ENCODE results near the gene C3orf52.

The C3orf52 gene

DNA sequence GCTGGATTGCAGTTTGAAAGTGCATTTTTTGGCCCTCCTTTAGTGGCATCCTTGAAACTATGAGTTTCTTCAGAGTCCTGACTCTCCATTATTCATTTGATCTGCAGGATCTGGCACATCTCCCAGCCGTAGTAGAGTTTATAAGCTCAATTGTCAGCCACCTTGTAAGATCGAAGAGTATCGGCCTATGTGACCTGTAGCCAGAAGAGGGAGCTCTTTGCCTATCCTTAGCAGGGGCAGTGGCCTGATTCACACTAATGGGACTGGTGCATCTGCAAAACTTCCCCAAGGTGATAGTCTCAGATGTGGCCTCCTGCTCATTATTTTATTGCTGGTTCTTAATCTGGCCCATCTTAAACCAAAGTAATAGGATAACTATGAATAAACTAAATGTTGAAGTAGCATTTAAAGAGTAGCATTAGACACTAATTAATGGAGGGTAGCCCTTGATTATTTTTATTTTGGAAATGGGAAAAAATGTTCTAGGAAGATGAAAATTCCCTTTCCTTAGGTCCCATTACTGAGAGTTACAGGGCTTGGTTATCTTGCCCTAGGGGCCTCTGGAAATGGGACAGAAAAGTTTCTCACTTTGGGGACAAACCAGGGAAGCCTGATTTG is 25.7 kb downstream of the C3orf52 start:
- H3K9me3 ChIP-seq (ENCODE audit: control insufficient read depth, insufficient read depth, low read length) = no peaks in the 10 kb centered on the region
- H3K4me1 ChIP-seq (ENCODE audit: control insufficient read depth, insufficient read depth, low read length) = no peaks in the 10 kb centered on the region
- no peak overlapping the region for H3K9ac ChIP-seq (ENCODE audit: low read depth, low read length)
- no peaks in the 10 kb centered on the region for H3K27me3 ChIP-seq (ENCODE audit: control insufficient read depth, insufficient read depth, low read length)
- H3K4me3 ChIP-seq (ENCODE audit: low read depth, low read length) = no peak overlapping the region
- no peaks in the 10 kb centered on the region for H3K36me3 ChIP-seq (ENCODE audit: control insufficient read depth, insufficient read depth, low read length)

DNA sequence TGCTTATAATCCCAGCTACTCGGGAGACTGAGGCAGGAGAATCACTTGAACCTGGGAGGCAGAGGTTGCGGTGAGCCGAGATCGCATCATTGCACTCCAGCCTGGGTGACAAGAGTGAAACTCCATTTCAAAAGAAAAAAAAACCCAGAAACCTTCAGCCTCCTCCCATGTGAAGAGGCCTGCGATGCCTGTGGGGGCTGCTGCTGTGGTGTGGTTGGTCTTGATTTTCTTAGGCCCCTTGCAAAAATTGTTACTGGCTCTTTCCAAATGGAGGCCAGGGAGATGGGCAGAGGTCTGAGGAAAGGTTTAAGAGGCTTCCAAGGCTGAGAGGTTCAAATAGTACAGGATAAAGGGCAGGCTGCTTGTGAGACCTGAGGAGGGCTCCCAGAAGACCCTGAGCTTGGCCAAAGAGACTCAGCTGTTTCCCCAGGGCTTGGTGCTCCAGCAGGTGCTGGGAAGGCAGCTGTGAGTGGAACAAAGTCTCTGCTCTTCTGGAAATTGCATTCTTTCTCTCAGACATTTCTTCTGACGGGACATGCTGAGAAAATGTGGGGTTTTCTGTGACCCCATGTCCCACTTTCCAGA is 28.5 kb downstream of the C3orf52 start:
- H3K4me3 ChIP-seq (ENCODE audit: low read depth, low read length) = no peak overlapping the region
- no peaks in the 10 kb centered on the region for H3K4me1 ChIP-seq (ENCODE audit: control insufficient read depth, insufficient read depth, low read length)
- no peak overlapping the region for H3K9ac ChIP-seq (ENCODE audit: low read depth, low read length)
- no peaks in the 10 kb centered on the region for H3K36me3 ChIP-seq (ENCODE audit: control insufficient read depth, insufficient read depth, low read length)
- H3K9me3 ChIP-seq (ENCODE audit: control insufficient read depth, insufficient read depth, low read length) = no peaks in the 10 kb centered on the region
- no peaks in the 10 kb centered on the region for H3K27me3 ChIP-seq (ENCODE audit: control insufficient read depth, insufficient read depth, low read length)

DNA sequence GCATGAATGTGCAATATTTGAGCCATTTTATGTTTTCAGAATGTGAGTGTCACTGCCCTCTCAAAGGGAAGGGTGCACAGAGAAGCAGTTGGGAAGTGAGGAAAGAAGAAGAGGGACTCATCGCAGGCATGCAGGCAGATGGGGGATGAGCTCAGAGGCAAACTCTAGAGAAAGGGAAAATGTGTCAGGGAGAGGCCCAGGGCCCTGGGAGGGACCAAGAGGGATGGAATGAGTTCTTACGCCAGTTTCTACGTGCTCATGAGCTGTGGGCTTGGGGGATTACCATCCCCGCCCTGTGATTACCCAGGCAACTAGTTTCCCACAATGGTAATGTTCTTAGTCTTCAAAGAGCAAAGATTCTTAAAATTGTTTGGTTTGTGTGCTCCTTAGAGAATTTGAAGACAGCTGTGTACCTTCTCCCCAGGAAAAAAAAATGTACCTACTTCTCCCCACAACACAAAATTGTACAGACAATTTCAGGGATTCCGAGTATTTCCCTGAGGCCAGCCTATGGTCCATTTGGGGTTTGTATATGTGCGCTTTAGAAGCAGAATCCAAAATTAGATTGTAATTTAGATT is 29.1 kb downstream of the C3orf52 start:
- no peak overlapping the region for H3K4me3 ChIP-seq (ENCODE audit: low read depth, low read length)
- no peaks in the 10 kb centered on the region for H3K36me3 ChIP-seq (ENCODE audit: control insufficient read depth, insufficient read depth, low read length)
- no peaks in the 10 kb centered on the region for H3K27me3 ChIP-seq (ENCODE audit: control insufficient read depth, insufficient read depth, low read length)
- no peaks in the 10 kb centered on the region for H3K4me1 ChIP-seq (ENCODE audit: control insufficient read depth, insufficient read depth, low read length)
- H3K9ac ChIP-seq (ENCODE audit: low read depth, low read length) = no peak overlapping the region
- no peaks in the 10 kb centered on the region for H3K9me3 ChIP-seq (ENCODE audit: control insufficient read depth, insufficient read depth, low read length)

DNA sequence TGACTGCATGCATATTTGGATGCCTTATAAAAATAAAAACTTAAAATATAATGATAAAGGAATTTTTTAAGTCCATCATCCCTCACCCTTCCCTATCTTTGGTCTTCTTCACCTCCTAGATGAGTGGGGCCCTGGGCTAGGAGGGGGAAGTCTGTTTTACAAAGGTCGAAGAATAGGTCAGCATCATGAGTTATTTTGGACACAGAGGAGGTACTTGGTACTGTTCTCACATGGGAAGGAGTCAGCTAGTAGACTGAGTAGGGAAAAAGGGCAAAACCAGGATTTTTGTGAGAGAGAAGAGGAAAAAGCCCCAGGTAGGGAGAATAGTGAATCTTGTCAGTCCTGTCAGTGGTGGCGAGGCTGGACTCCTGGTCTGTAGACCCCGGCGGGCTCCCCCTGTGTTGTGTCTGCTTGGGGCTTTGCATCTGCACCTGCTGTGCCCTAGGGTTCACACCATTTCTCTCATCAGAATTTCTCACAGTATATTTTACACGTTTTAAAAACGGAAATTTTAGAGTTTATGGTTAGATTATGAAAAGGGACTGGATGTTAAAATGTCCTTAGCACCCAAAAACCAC is 29.7 kb downstream of the C3orf52 start:
- Histone ChIP-seq H3K9ac (ENCODE audit: low read depth, low read length) (no peak overlapping the region), H3K27me3 (ENCODE audit: control insufficient read depth, insufficient read depth, low read length) (no peaks in the 10 kb centered on the region), H3K36me3 (ENCODE audit: control insufficient read depth, insufficient read depth, low read length) (no peaks in the 10 kb centered on the region), H3K4me3 (ENCODE audit: low read depth, low read length) (no peak overlapping the region), H3K9me3 (ENCODE audit: control insufficient read depth, insufficient read depth, low read length) (no peaks in the 10 kb centered on the region), H3K4me1 (ENCODE audit: control insufficient read depth, insufficient read depth, low read length) (no peaks in the 10 kb centered on the region)

DNA sequence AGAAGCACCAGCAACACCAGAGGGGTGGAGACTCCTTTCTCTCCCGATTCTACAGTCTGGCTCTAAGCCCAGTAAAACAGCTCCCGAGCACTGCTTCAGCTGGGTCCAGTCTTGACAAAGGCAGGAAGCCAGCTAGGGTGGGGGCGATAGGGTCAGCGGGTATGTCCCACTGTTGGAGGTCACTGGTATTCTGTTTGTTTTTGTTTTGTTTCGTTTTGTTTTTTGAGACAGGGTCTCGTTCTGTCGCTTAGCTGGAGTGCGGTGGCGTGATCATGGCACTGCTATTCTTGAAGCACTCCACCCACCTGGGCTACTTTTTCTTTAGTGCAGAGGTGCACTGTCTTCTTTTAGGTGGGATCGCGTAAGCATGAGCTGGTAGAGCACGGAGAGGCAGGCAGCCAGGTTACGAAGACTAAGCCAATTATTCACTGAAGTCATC is 30.6 kb downstream of the C3orf52 start:
- H3K9ac ChIP-seq (ENCODE audit: low read depth, low read length) = no peak overlapping the region
- H3K36me3 ChIP-seq (ENCODE audit: control insufficient read depth, insufficient read depth, low read length) = no peaks in the 10 kb centered on the region
- no peaks in the 10 kb centered on the region for H3K9me3 ChIP-seq (ENCODE audit: control insufficient read depth, insufficient read depth, low read length)
- H3K4me1 ChIP-seq (ENCODE audit: control insufficient read depth, insufficient read depth, low read length) = no peaks in the 10 kb centered on the region
- no peak overlapping the region for H3K4me3 ChIP-seq (ENCODE audit: low read depth, low read length)
- no peaks in the 10 kb centered on the region for H3K27me3 ChIP-seq (ENCODE audit: control insufficient read depth, insufficient read depth, low read length)

DNA sequence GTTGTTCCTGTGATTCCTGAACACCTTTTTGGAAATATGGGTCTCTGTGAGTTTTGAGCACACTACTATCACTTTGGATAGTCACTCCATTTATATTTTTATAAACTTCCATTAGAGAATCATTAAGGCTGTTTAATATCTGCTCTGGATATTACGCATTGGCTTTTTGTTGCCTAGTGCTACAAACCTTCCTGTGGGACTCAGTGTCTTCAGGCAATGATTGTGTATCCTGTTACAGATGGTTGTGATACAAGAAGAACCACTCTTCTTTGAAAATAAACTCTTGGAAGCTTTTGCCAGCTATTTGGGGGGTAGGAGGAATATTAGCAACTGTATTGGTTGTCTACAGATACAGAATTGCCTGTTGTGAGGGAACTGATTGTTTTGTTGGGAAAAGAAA is 31.2 kb downstream of the C3orf52 start:
- H3K4me1 ChIP-seq (ENCODE audit: control insufficient read depth, insufficient read depth, low read length) = no peaks in the 10 kb centered on the region
- no peaks in the 10 kb centered on the region for H3K27me3 ChIP-seq (ENCODE audit: control insufficient read depth, insufficient read depth, low read length)
- H3K4me3 ChIP-seq (ENCODE audit: low read depth, low read length) = no peak overlapping the region
- H3K9ac ChIP-seq (ENCODE audit: low read depth, low read length) = no peak overlapping the region
- H3K36me3 ChIP-seq (ENCODE audit: control insufficient read depth, insufficient read depth, low read length) = no peaks in the 10 kb centered on the region
- H3K9me3 ChIP-seq (ENCODE audit: control insufficient read depth, insufficient read depth, low read length) = no peaks in the 10 kb centered on the region

DNA sequence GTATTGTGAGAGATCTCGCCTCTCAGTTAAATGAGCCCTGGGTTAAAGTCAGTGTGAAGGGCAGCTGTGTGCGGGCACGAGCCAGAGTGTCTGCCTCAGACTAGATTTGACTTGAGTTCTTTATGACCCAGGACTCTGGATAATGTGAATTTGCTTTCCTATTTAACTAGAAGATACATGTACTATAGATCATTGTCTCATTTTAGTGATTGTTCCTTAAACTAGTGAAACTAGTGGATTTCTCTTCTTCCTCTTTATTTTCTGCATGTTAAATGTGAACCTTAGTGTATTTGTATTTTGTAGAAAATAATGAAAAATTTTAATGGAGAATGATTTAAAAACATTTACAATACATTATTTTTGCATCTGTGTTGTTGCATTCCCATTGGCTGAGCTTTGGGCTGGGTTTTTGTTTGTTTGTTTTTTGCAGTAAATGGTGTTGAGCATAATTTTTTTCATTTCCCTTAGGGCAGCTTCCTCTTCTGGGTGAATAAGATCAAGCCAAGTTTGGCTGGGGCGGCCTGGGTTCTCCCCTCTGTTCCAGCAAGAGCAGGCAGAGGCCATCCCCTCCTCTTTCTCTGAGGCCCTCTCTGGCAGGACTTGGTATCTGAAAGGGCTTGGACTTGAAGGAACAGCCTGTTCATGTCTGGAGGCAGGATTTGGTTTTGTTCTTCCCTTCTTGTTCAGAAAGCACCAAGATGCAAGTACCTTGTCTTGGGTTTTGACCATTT is 31.8 kb downstream of the C3orf52 start:
- Histone ChIP-seq H3K27me3 (ENCODE audit: control insufficient read depth, insufficient read depth, low read length) (no peaks in the 10 kb centered on the region), H3K4me1 (ENCODE audit: control insufficient read depth, insufficient read depth, low read length) (no peaks in the 10 kb centered on the region), H3K36me3 (ENCODE audit: control insufficient read depth, insufficient read depth, low read length) (no peaks in the 10 kb centered on the region), H3K9me3 (ENCODE audit: control insufficient read depth, insufficient read depth, low read length) (no peaks in the 10 kb centered on the region), H3K9ac (ENCODE audit: low read depth, low read length) (no peak overlapping the region), H3K4me3 (ENCODE audit: low read depth, low read length) (no peak overlapping the region)

DNA sequence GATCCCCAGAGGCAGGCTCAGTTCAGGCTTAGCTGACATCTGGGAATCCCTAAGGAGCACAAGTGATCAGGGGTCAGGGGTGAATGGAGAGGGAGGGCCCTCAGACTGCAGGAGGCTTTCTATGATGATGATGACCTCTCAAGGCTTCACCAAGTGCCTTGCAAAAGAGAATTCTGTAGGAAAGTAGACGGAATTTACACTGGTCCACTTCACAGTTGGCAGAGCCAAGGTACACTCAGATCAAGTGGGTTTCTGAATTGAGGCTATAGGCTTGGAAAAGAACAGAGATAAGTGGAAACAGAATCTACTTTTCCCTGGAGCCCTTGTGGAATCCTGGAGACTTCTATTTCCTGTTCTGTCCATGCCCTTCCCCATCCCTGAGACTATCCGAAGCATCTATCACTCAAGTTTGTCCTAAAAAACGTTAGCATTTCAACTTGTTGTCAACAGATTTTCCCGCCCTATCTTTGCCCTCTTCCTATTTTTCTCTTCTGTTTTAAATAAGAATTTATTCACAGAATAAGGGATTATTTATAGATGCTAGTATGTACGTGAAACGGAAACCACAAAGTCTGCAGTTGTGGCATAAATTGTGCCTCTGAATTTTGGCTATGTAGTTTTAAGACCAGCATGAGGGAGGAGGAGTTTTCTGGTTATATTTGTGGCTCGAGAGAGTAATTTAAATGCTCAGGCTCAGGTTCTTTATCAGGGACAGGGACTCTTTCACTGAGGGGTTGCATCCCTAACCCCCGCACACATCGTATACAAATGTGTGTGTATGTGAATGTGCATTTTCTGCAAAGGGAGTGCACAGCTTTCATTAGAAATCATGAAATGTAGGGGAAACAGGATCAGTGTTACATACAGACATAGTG is 34.0 kb downstream of the C3orf52 start:
- H3K9me3 ChIP-seq (ENCODE audit: control insufficient read depth, insufficient read depth, low read length) = no peaks in the 10 kb centered on the region
- H3K4me1 ChIP-seq (ENCODE audit: control insufficient read depth, insufficient read depth, low read length) = peaks cover 1% of the 10 kb centered on the region
- H3K36me3 ChIP-seq (ENCODE audit: control insufficient read depth, insufficient read depth, low read length) = no peaks in the 10 kb centered on the region
- H3K27me3 ChIP-seq (ENCODE audit: control insufficient read depth, insufficient read depth, low read length) = no peaks in the 10 kb centered on the region
- H3K4me3 ChIP-seq (ENCODE audit: low read depth, low read length) = no peak overlapping the region
- no peak overlapping the region for H3K9ac ChIP-seq (ENCODE audit: low read depth, low read length)

DNA sequence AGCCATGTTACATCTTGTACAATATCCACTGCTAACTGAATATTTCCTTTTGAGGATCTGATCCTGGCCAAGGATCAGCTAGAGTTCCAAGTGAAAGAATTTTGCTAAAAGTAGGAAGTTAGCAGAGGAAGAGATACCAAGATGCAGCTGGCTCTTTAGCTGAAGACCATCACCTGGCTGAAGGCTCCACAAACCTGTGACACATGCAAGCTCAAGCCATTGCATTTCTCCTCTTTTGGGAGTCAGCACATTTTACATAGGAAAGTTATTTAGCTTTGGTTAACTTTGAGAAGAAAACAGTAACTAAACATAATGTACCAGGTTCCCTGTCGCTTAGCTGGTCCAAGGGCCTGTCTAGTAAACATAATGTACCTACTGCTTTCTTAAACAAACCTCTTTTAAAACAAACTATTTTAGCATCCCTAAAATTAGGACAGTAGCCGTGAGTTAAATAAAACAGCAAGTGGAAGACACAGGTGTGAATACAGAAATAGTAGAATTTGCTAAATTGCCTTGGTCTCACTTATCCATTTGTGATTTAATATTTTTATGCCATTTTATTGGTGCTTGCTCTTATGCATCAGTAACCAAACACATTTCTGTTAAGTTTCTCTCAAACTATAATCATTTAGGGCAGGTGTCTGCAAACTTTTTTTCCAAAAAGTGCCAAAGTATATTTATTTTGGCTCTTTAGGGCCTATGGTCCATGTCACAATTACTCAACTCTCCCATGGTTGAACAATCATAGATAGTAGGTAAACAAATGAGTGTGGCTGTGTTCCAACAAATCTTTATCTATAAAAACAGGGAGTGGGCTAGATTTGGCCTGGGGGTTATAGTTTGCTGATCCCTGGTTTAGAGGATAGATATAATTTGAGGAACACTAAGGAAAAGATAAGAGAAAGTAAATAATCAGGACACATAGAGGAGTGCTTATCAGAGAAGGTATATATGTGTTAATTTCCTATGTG is 35.7 kb downstream of the C3orf52 start:
- H3K9me3 ChIP-seq (ENCODE audit: control insufficient read depth, insufficient read depth, low read length) = no peaks in the 10 kb centered on the region
- H3K4me3 ChIP-seq (ENCODE audit: low read depth, low read length) = no peak overlapping the region
- peaks cover 16% of the 10 kb centered on the region for H3K4me1 ChIP-seq (ENCODE audit: control insufficient read depth, insufficient read depth, low read length)
- no peaks in the 10 kb centered on the region for H3K36me3 ChIP-seq (ENCODE audit: control insufficient read depth, insufficient read depth, low read length)
- no peaks in the 10 kb centered on the region for H3K27me3 ChIP-seq (ENCODE audit: control insufficient read depth, insufficient read depth, low read length)
- H3K9ac ChIP-seq (ENCODE audit: low read depth, low read length) = no peak overlapping the region

DNA sequence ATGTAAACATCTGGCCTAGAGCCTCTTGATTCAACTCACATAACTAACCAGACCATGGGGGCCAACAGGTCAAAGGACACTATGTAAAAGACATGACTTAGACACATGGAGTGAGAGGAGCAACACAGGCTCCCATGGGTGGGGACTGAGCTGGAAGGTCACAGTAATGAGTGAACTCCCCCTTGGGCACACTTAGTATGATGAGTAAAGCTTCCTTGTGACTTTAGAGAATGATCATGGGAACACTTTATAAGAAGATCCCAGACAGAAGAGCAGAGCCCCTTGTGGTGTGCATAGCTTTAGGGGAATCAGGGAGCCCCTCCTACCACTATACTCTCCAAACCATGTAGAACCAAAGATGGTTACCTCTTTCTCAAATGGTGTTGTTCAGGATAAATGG is 36.7 kb downstream of the C3orf52 start:
- H3K27me3 ChIP-seq (ENCODE audit: control insufficient read depth, insufficient read depth, low read length) = no peaks in the 10 kb centered on the region
- H3K4me3 ChIP-seq (ENCODE audit: low read depth, low read length) = no peak overlapping the region
- no peaks in the 10 kb centered on the region for H3K9me3 ChIP-seq (ENCODE audit: control insufficient read depth, insufficient read depth, low read length)
- no peak overlapping the region for H3K9ac ChIP-seq (ENCODE audit: low read depth, low read length)
- H3K4me1 ChIP-seq (ENCODE audit: control insufficient read depth, insufficient read depth, low read length) = peaks cover 24% of the 10 kb centered on the region
- no peaks in the 10 kb centered on the region for H3K36me3 ChIP-seq (ENCODE audit: control insufficient read depth, insufficient read depth, low read length)

Measured in iPS-15b (cell line).